NB4 (cell line): Measurements from ENCODE around the gene PHF11.

ENCODE experiments used
- POLR2A ChIP-seq: IDR thresholded peaks from 2 replicates; pipeline ENCODE4 v1.6.1; 2011; ENCODE audit warnings: mild to moderate bottlenecking; ENCODE audit not compliant: insufficient read length; ENCODE audit errors: extremely low read depth
- TF ChIP-seq, protein P1 (sequence below): IDR thresholded peaks from one replicate; pipeline ENCODE4 v1.5.1; 2012; ENCODE audit warnings: low read depth, low read length

DNA sequence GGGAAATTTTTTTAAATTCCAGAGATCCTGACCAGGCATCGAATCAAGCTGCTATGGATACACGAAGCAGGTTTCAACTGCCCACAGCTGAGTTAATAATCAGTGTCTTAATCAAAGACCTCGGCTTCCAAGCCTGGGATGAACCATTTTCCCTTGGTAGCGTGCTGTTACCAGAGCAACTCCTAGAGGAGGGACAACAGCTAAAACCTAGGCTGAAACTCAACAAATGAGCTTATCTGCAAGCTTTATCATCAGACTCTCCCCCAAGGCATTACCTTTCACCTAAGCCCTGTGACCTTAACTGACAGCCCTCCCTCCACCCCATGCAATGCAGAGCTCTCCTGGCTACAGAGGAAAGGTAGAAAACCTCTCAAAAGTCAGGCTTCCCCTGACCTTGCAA, 49.9 kb downstream of the PHF11 start:
- TF ChIP-seq, protein P1, sequence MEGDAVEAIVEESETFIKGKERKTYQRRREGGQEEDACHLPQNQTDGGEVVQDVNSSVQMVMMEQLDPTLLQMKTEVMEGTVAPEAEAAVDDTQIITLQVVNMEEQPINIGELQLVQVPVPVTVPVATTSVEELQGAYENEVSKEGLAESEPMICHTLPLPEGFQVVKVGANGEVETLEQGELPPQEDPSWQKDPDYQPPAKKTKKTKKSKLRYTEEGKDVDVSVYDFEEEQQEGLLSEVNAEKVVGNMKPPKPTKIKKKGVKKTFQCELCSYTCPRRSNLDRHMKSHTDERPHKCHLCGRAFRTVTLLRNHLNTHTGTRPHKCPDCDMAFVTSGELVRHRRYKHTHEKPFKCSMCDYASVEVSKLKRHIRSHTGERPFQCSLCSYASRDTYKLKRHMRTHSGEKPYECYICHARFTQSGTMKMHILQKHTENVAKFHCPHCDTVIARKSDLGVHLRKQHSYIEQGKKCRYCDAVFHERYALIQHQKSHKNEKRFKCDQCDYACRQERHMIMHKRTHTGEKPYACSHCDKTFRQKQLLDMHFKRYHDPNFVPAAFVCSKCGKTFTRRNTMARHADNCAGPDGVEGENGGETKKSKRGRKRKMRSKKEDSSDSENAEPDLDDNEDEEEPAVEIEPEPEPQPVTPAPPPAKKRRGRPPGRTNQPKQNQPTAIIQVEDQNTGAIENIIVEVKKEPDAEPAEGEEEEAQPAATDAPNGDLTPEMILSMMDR, result no peak
- TF ChIP-seq POLR2A, result no peak
